Body of pancreas (tissue), 4 donors: Measurements from ENCODE around the gene VPS37D.

Experiments
- CTCF ChIP-seq, 7 experiments: fragments of 450-650 bp in 4 of 7; fragments of 200-600 bp in 3 of 7; sonication (generic) in 3 of 7; IDR thresholded peaks; one replicate each; pipeline ENCODE4 v1.5.1; 2016 to 2019; ENCODE audit warnings: antibody characterized with exemption in 7 of 7
- POLR2A ChIP-seq, 3 donors: fragments of 450-650 bp; IDR thresholded peaks; one replicate each; pipeline ENCODE4 v1.6.1; 2016; ENCODE audit warnings: antibody characterized with exemption in 3 of 3, mild to moderate bottlenecking in 2 of 3

- peak; percentile 34 to 99 (median 95) for TF ChIP-seq CTCF (IDR thresholded peaks at IDR 0.05)
- TF ChIP-seq POLR2A (IDR thresholded peaks at IDR 0.05): no peak
These were observed at the start of gene VPS37D for GRCh38 chr7:73667344-73668102.
